H1 (cell line): ENCODE measurements around the gene SERPINA6. TPM values are rescaled to one million over a fixed set of nuclear protein-coding genes. Genes with fewer than 3 reads are reported as not detected.
A peak's percentile ranks its signal among the peaks of the same experiment; 100 is the strongest.

Experiments used
- CTCF ChIA-PET: fragments of 300-600 bp; sonication (Branson Sonifier 250); formaldehyde crosslinking; loops from one replicate; lab custom pipeline; 2021; ENCODE audit not compliant: partially characterized antibody; lab: Charles Lee
- POLR2A ChIA-PET: fragments of 300-600 bp; sonication (Branson Sonifier 250); formaldehyde crosslinking; loops from one replicate; lab custom pipeline; 2021; ENCODE audit warnings: inconsistent platforms; ENCODE audit not compliant: partially characterized antibody; lab: Charles Lee
- DNase-seq, 2 experiments: peaks; one replicate each; pipeline versions ENCODE4 v3.0.0 to v3.0.0-alpha.2; 2010 to 2022; ENCODE audit warnings: low spot score in 2 of 2, low read depth in 1 of 2, mixed read lengths in 1 of 2
- FAIRE-seq: peaks from 2 replicates; lab custom pipeline; 2011; peaks lifted over from hg19 to GRCh38; lab: Jason Lieb, UNC
- H2AFZ ChIP-seq: 2 replicates; pipeline ENCODE4 v1.8.1; 2012; ENCODE audit warnings: low read length, inconsistent platforms
- H2AK5ac ChIP-seq: 2 replicates; pipeline ENCODE4 v1.6.1; 2013; ENCODE audit warnings: low read depth, low read length
- H2BK120ac ChIP-seq: replicated peaks from 2 replicates; pipeline ENCODE3; 2013; ENCODE audit warnings: low read depth, low read length, inconsistent platforms
- H2BK12ac ChIP-seq: 2 replicates; pipeline ENCODE4 v1.6.1; 2013; ENCODE audit warnings: low read depth, low read length
- H2BK15ac ChIP-seq: 2 replicates; pipeline ENCODE4 v1.6.1; 2013; ENCODE audit warnings: low read length
- H2BK20ac ChIP-seq: 2 replicates; pipeline ENCODE4 v1.6.1; 2013; ENCODE audit warnings: low read length
- H2BK5ac ChIP-seq: 2 replicates; pipeline ENCODE4 v1.6.1; 2013; ENCODE audit warnings: low read depth, low read length
- H3K14ac ChIP-seq: 2 replicates; pipeline ENCODE4 v1.6.1; 2013; ENCODE audit warnings: inconsistent platforms; ENCODE audit not compliant: insufficient read length
- H3K18ac ChIP-seq: 2 replicates; pipeline ENCODE4 v1.6.1; 2013; ENCODE audit warnings: low read length; ENCODE audit errors: extremely low read depth
- H3K23ac ChIP-seq: 2 replicates; pipeline ENCODE4 v1.6.1; 2013; ENCODE audit warnings: inconsistent platforms; ENCODE audit not compliant: insufficient read length
- H3K23me2 ChIP-seq: 2 replicates; pipeline ENCODE4 v1.6.1; 2013; ENCODE audit warnings: low read depth, low read length
- H3K27ac ChIP-seq: 2 replicates; pipeline ENCODE4 v1.6.1; 2011; ENCODE audit warnings: low read depth, low read length, inconsistent platforms
- H3K27me3 ChIP-seq, 4 experiments: replicated peaks in 1 of 4; 1 replicate in 1 of 4; 2 replicates in 3 of 4; pipeline versions ENCODE4 v1.6.1 to v1.8.1; 2011 to 2013; ENCODE audit warnings: low read length in 3 of 4, mild to moderate bottlenecking in 3 of 4, inconsistent platforms in 2 of 4, mixed read lengths in 2 of 4, moderate library complexity in 1 of 4; ENCODE audit not compliant: control insufficient read depth in 3 of 4, insufficient read depth in 3 of 4; ENCODE audit errors: extremely low read depth in 1 of 4
- H3K36me3 ChIP-seq, 4 experiments: 2 replicates each; pipeline versions ENCODE4 v1.6.1 to v1.8.1; 2011 to 2013; ENCODE audit warnings: mild to moderate bottlenecking in 4 of 4, low read length in 3 of 4, moderate library complexity in 2 of 4, control low read depth in 1 of 4, inconsistent platforms in 1 of 4; ENCODE audit not compliant: insufficient read depth in 4 of 4, control insufficient read depth in 2 of 4
- H3K4ac ChIP-seq: replicated peaks from 2 replicates; pipeline ENCODE3; 2013; ENCODE audit warnings: low read length, low read depth, mixed read lengths, inconsistent platforms; ENCODE audit not compliant: insufficient read length
- H3K4me1 ChIP-seq, 4 experiments: replicated peaks in 1 of 4; 1 replicate in 1 of 4; 2 replicates in 3 of 4; pipeline versions ENCODE4 v1.6.1 to v1.8.1; 2011 to 2013; ENCODE audit warnings: low read length in 3 of 4, inconsistent platforms in 2 of 4, mixed read lengths in 1 of 4; ENCODE audit not compliant: insufficient read depth in 4 of 4, control insufficient read depth in 3 of 4
- H3K4me2 ChIP-seq, 2 experiments: 2 replicates each; pipeline versions ENCODE4 v1.6.1 to v1.8.1; 2011 to 2013; ENCODE audit warnings: low read depth in 2 of 2, low read length in 2 of 2, control low read depth in 1 of 2, inconsistent platforms in 1 of 2, mild to moderate bottlenecking in 1 of 2; ENCODE audit not compliant: insufficient read depth in 1 of 2
- H3K4me3 ChIP-seq, 4 experiments: fragments of 200-600, 300-600 bp in 1 of 4; sonication (generic), shearing (Covaris generic), sonication (Bioruptor Twin) in 1 of 4; 2 replicates each; pipeline versions ENCODE4 v1.5.1 to v1.8.1; 2011 to 2016; ENCODE audit warnings: low read length in 4 of 4, low read depth in 3 of 4, control low read depth in 2 of 4, inconsistent platforms in 2 of 4, mild to moderate bottlenecking in 2 of 4, mixed read lengths in 1 of 4, moderate library complexity in 1 of 4; ENCODE audit not compliant: insufficient read depth in 2 of 4; ENCODE audit errors: extremely low read depth in 1 of 4
- H3K56ac ChIP-seq: replicated peaks from 2 replicates; pipeline ENCODE3; 2013; ENCODE audit warnings: low read depth, mild to moderate bottlenecking, mixed read lengths, low read length, inconsistent platforms; ENCODE audit not compliant: insufficient read length
- H3K79me1 ChIP-seq: 2 replicates; pipeline ENCODE4 v1.6.1; 2013; ENCODE audit warnings: low read depth, low read length, control low read depth
- H3K79me2 ChIP-seq, 2 experiments: 2 replicates each; pipeline versions ENCODE4 v1.6.1 to v1.8.1; 2012 to 2013; ENCODE audit warnings: low read length in 2 of 2, mild to moderate bottlenecking in 2 of 2, inconsistent platforms in 1 of 2; ENCODE audit not compliant: insufficient read depth in 2 of 2, control insufficient read depth in 1 of 2
- H3K9ac ChIP-seq, 4 experiments: replicated peaks in 1 of 4; 1 replicate in 1 of 4; 2 replicates in 3 of 4; pipeline versions ENCODE4 v1.6.1 to v1.8.1; 2011 to 2013; ENCODE audit warnings: low read depth in 3 of 4, low read length in 3 of 4, control low read depth in 2 of 4, mild to moderate bottlenecking in 2 of 4, moderate library complexity in 2 of 4, inconsistent platforms in 1 of 4; ENCODE audit errors: extremely low read depth in 1 of 4
- H3K9me3 ChIP-seq, 2 experiments: 2 replicates each; pipeline versions ENCODE4 v1.6.1 to v1.8.1; 2012 to 2013; ENCODE audit warnings: mild to moderate bottlenecking in 2 of 2, moderate library complexity in 2 of 2, control low read depth in 1 of 2, inconsistent platforms in 1 of 2, low read depth in 1 of 2, low read length in 1 of 2, mixed read lengths in 1 of 2; ENCODE audit not compliant: insufficient read depth in 2 of 2
- H4K20me1 ChIP-seq, 2 experiments: replicated peaks in 1 of 2; 2 replicates each; pipeline versions ENCODE3 to v1.8.1; 2011 to 2013; ENCODE audit warnings: inconsistent platforms in 2 of 2, low read length in 2 of 2, mild to moderate bottlenecking in 1 of 2; ENCODE audit not compliant: insufficient read depth in 2 of 2, control insufficient read depth in 1 of 2
- H4K5ac ChIP-seq: 2 replicates; pipeline ENCODE4 v1.6.1; 2013; ENCODE audit warnings: low read length, low read depth, mixed read lengths, inconsistent platforms; ENCODE audit not compliant: insufficient read length
- H4K8ac ChIP-seq: 2 replicates; pipeline ENCODE4 v1.8.0; 2013; ENCODE audit warnings: mild to moderate bottlenecking, moderate library complexity, low read length, inconsistent platforms; ENCODE audit not compliant: insufficient read depth; ENCODE audit errors: extremely low read depth
- H4K91ac ChIP-seq: replicated peaks from 2 replicates; pipeline ENCODE3; 2013; ENCODE audit warnings: low read length, mixed read lengths, inconsistent platforms; ENCODE audit not compliant: insufficient read length
- CTCF ChIP-seq, 3 experiments: IDR thresholded peaks; 1 replicate in 2 of 3; 2 replicates in 1 of 3; pipeline versions ENCODE4 v1.5.1 to v1.6.1; 2011; ENCODE audit warnings: low read length in 3 of 3, mild to moderate bottlenecking in 3 of 3, inconsistent platforms in 2 of 3, low read depth in 1 of 3, moderate library complexity in 1 of 3; ENCODE audit not compliant: insufficient read depth in 1 of 3; ENCODE audit errors: control extremely low read depth in 1 of 3
- SAP30 ChIP-seq: fragments of 300-600 bp; sonication (generic); IDR thresholded peaks from 2 replicates; pipeline ENCODE4 v1.7.1; 2012; ENCODE audit warnings: low read length, moderate library complexity, mild to moderate bottlenecking, inconsistent platforms; ENCODE audit not compliant: insufficient read depth, insufficient replicate concordance
- WGBS, 2 experiments: shearing (Covaris generic) in 1 of 2; methylation state at CpG; one replicate each; pipeline versions ENCODE4 v1.1.6 to v1.1.7; 2013 to 2015; ENCODE audit warnings: low lambda C conversion rate in 2 of 2, mixed read lengths in 2 of 2, inconsistent platforms in 1 of 2, low coverage in 1 of 2, missing lambda C conversion rate in 1 of 2; ENCODE audit not compliant: insufficient replicate concordance in 2 of 2, insufficient coverage in 1 of 2, insufficient read length in 1 of 2; ENCODE audit errors: extremely low coverage in 1 of 2, missing lambda C conversion rate in 1 of 2; 5-methylcytosine and 5-hydroxymethylcytosine counted together
- polyA plus RNA-seq, 7 experiments: library from polyadenylated mRNA; depleted of rRNA in 3 of 7; stranded (reverse) in 5 of 7; unstranded in 2 of 7; fragments of >200 nt in 5 of 7; fragments of 200-250 nt in 2 of 7; gene quantifications; 1 replicate in 5 of 7; 2 replicates in 1 of 7; 4 replicates in 1 of 7; pipeline versions ENCODE4 v1.2.1 to v1.2.3, GENCODE V29; 2011 to 2013; ENCODE audit warnings: missing spikeins in 2 of 7, mixed read lengths in 2 of 7
- total RNA-seq: library from RNA; stranded (reverse); fragmentation: NEBNext Ultra II Directional; extraction: Animal tissue kit (Norgen Biotek cat#: 25700); gene quantifications from 2 replicates; pipeline ENCODE4 v1.2.1, GENCODE V29; 2021

SERPINA6 gene
- total and polyA plus RNA-seq, 2 of the 8 experiments (the other 6 are each of a cell fraction or from before 2014, with no cell fraction given), result not detected

DNA sequence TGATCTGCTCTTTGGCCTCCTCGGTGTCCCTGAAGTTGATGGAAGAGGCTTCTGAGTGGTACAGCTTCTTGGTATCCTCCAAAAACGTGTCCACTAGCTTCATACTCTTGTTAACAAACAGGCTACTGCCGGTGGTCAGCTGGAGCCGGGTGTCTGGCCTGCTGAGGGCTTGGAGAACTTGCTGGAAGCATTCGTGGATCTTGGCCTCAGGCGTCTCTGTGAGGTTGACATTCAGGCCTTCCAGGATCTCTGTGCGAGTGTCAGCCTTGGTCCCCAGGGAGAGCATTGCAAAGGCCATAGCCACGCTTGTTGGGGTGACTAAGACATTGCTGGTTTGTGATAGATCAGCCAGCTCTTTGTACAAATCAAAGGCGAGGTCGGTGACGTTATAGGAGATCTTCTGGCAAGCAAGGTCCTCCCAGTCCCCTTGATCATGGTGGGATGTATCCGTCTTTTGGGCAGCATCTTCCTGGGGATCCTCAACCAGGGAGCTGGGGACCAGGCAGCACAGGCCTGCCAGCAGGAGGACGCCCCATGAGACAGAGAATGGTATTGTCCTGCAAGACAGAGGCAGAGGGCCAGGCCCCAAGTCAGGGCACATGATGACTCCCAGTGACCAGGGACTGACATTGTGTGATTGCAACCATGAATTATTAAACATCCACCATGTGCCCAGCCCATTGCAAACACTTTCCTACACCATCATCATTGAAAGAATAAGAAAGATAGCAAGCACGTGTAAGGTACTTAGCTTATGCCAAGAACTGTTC is 43.2 kb upstream of the SERPINA6 start, which contains the start of gene SERPINA2:
SERPINA2 (minus strand) TSS at position 553 of the 770 bp plus-strand sequence.
- H3K4me1 ChIP-seq, result peaks cover 0 to 2% (median 0%) of the 10 kb centered on the region in 4 experiments; a peak in 4 of 7 replicates
- H2BK15ac ChIP-seq, result 0 out of 2 replicates have a peak within 1 kb of the TSS, but pooled peaks have one; percentile 46
- no peak within 1 kb of the TSS for H3K23ac ChIP-seq
- no peak within 1 kb of the TSS for H3K14ac ChIP-seq
- H3K4ac ChIP-seq, result no peak within 1 kb of the TSS
- no peak for DNase-seq
- CTCF ChIA-PET, result interaction anchor here (0.9 to 3.6 kb wide), 4 partner anchors 9 to 191 kb away, joined by 4 to 24 read pairs (median 6); no protein-coding TSS in a partner anchor
- H3K4me3 ChIP-seq, result no peak within 1 kb of the TSS
- no peak within 1 kb of the TSS for H2AK5ac ChIP-seq
- H3K27me3 ChIP-seq, result no peaks in the 10 kb centered on the region
- peak within 1 kb of the TSS; percentile 35 for H4K91ac ChIP-seq
- no peak within 1 kb of the TSS for H3K27ac ChIP-seq
- whole genome bisulfite sequencing, 2 experiments, result 87% methylated on average over 14 of the region's 14 CpGs; no CpG with 5 or more reads in 1 of the 2 experiments
- no peaks in the 10 kb centered on the region for H3K36me3 ChIP-seq
- H3K18ac ChIP-seq, result no peak within 1 kb of the TSS
- peaks cover 7% of the 10 kb centered on the region; the same call in 1 of the 2 replicates for H3K23me2 ChIP-seq
- no peak within 1 kb of the TSS for H3K4me2 ChIP-seq
- no peak within 1 kb of the TSS for H2BK120ac ChIP-seq
- POLR2A ChIA-PET, result no interaction called here
- no peaks in the 10 kb centered on the region for H3K79me1 ChIP-seq
- H4K20me1 ChIP-seq, result no peaks in the 10 kb centered on the region
- TF ChIP-seq CTCF (IDR thresholded peaks at IDR 0.05; ENCODE audit: control extremely low read depth in 1 of 3, insufficient read depth in 1 of 3, low read depth in 1 of 3, low read length in 3 of 3) (peak in 1 of 3 experiments; percentile 23; a peak in 1 of 4 replicates), SAP30 (no peak)
- TF ChIP-seq, all 59 proteins: peak for 1
- H3K9me3 ChIP-seq, result no peaks in the 10 kb centered on the region
- no peak within 1 kb of the TSS for H4K8ac ChIP-seq
- FAIRE-seq, result no peak
- H3K79me2 ChIP-seq, result peaks cover 0 to 3% of the 10 kb centered on the region in 2 experiments; a peak in 1 of 4 replicates
- no peak within 1 kb of the TSS for H2BK5ac ChIP-seq
- H3K56ac ChIP-seq, result no peak within 1 kb of the TSS
- H4K5ac ChIP-seq, result no peak within 1 kb of the TSS
- H2BK20ac ChIP-seq, result no peak within 1 kb of the TSS
- H3K9ac ChIP-seq, result no peak within 1 kb of the TSS
- no peak within 1 kb of the TSS for H2BK12ac ChIP-seq
- no peak within 1 kb of the TSS for H2AFZ ChIP-seq
